ENCODE data around the gene GDF15. TPM values are rescaled to one million over a fixed set of nuclear protein-coding genes. Genes with fewer than 3 reads are reported as not detected.
"Not testable (repeated sequence)": the region's sequence is repeated elsewhere in the genome, so short reads cannot be mapped to it uniquely, and the experiment has no call there.

Gene GDF15
- total RNA-seq, 4 donors from 2014 or later: 36.3 to 77.0 (median 58.9) TPM

DNA sequence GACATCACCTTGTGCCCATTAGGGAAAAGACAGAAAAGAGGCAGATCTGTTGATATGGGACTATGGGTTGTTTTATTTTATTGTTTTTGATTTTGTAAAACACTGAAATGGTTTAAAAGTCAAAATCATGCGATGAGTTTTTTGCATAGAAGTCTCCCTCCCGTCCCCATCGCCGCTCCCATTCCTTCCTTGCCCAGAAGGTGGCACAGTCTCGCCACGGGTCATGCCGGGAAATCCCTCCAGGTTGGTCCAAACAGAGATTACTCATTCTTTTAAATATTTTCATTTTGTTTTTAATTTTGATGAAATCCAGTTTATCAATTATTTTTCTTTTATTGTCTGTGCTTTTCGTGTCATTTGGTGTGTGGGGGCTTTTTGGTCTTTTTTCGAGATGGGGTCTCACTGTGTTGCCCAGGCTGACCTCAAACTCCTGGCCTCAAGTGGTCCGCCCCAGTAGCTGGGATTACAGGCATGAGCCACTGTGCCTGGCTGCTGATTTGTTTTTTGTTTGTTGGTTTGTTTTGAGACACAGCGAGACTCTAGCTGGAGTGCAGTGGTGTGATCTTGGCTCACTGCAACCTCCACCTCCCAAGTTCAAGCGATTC is 36.3 kb upstream of the GDF15 start:
- H3K27ac ChIP-seq: no peak overlapping the region
- no peaks in the 10 kb centered on the region for H3K9me3 ChIP-seq
- TF ChIP-seq POLR2AphosphoS5 (IDR thresholded peaks at IDR 0.05): no peak
- TF ChIP-seq, protein P1, sequence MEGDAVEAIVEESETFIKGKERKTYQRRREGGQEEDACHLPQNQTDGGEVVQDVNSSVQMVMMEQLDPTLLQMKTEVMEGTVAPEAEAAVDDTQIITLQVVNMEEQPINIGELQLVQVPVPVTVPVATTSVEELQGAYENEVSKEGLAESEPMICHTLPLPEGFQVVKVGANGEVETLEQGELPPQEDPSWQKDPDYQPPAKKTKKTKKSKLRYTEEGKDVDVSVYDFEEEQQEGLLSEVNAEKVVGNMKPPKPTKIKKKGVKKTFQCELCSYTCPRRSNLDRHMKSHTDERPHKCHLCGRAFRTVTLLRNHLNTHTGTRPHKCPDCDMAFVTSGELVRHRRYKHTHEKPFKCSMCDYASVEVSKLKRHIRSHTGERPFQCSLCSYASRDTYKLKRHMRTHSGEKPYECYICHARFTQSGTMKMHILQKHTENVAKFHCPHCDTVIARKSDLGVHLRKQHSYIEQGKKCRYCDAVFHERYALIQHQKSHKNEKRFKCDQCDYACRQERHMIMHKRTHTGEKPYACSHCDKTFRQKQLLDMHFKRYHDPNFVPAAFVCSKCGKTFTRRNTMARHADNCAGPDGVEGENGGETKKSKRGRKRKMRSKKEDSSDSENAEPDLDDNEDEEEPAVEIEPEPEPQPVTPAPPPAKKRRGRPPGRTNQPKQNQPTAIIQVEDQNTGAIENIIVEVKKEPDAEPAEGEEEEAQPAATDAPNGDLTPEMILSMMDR (IDR thresholded peaks at IDR 0.05): peak; percentile 58 to 85 (median 77)
- TF ChIP-seq POLR2A (IDR thresholded peaks at IDR 0.05): no peak
- no peak for TF ChIP-seq EP300 (IDR thresholded peaks at IDR 0.05; ENCODE audit: low read depth)
- no peaks in the 10 kb centered on the region for H3K27me3 ChIP-seq
- peaks cover 0 to 18% (median 9%) of the 10 kb centered on the region in 4 donors for H3K4me1 ChIP-seq
- DNase-seq: peak; percentile 63
- H3K4me3 ChIP-seq: no peak overlapping the region
- WGBS, 2 donors (ENCODE audit: low coverage in 1 of 2): 38 to 49% methylated on average over 11 to 12 of the region's 12 CpGs
- H3K36me3 ChIP-seq: peaks cover 0 to 7% (median 0%) of the 10 kb centered on the region in 4 donors
- intact Hi-C loops (cut with DNase I; ENCODE audit: low total_unique reads): no loop called here
- in situ Hi-C loops (cut with MboI; ENCODE audit: low pct_ligation_motif_present in 1 of 4, low pct_unique_long_range_greater_than_20kb in 1 of 4, low sequenced_read_pairs in 3 of 4): loop anchor here in 3 of 4 donors (5.0 to 25.0 kb wide), 4 partner anchors 45 to 137 kb away; partner anchors contain the start of genes LRRC25 (in 1 of the 3) and RAB3A (in 1 of the 3)

DNA sequence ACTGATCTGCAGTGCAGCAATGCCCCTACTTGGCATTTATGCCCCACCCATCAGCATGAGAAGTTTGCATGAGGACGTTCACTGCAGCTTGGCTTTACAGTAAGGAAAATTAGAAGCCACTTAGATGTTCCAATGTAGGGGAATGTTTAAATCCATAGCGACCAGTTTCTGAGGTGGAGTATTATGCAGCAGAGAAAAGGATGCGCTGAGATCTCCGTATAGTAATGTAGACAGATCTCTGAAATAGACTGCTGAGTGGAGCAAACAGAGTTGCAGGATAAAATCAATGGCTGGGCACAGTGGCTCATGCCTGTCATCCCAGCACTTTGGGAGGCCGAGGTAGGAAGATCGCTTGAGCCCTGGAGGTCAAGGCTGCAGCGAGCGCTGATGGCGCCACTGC is 35.5 kb upstream of the GDF15 start:
- 67 to 86% methylated on average over 3 to 9 of the region's 9 CpGs for WGBS, 2 donors (ENCODE audit: low coverage in 1 of 2)
- intact Hi-C loops (cut with DNase I; ENCODE audit: low total_unique reads): no loop called here
- no peaks in the 10 kb centered on the region for H3K27me3 ChIP-seq
- TF ChIP-seq POLR2AphosphoS5 (IDR thresholded peaks at IDR 0.05) (no peak), EP300 (IDR thresholded peaks at IDR 0.05; ENCODE audit: low read depth) (no peak), POLR2A (IDR thresholded peaks at IDR 0.05) (no peak)
- TF ChIP-seq, protein P1 (IDR thresholded peaks at IDR 0.05): no peak
- no peak overlapping the region for H3K27ac ChIP-seq
- peaks cover 0 to 10% (median 7%) of the 10 kb centered on the region in 4 donors for H3K4me1 ChIP-seq
- in situ Hi-C loops (cut with MboI; ENCODE audit: low pct_ligation_motif_present in 1 of 4, low pct_unique_long_range_greater_than_20kb in 1 of 4, low sequenced_read_pairs in 3 of 4): loop anchor here in 2 of 4 donors (5.0 to 10.0 kb wide), 2 partner anchors 54 to 57 kb away; no protein-coding TSS in a partner anchor
- peaks cover 0 to 7% (median 0%) of the 10 kb centered on the region in 4 donors for H3K36me3 ChIP-seq
- no peak for DNase-seq
- no peak overlapping the region for H3K4me3 ChIP-seq
- no peaks in the 10 kb centered on the region for H3K9me3 ChIP-seq

DNA sequence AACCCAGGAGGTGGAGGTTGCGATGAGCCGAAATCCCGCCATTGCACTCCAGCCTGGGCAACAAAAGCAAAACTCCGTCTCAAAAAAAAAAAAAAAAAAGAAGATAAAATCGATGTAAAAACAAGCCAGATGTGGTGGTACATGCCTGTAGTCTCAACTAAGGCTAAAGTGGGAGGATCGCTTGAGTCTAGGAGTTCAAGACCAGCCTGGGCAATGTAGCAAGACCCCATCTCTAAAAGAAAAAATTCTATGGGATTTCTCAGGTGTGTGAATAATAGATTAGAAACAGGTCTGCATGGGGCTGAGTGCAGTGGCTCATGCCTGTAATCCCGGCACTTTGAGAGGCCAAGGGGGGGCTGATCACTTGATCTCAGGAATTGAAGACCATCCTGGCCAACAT is 34.4 kb upstream of the GDF15 start:
- Histone ChIP-seq H3K36me3 (peaks cover 0 to 12% (median 4%) of the 10 kb centered on the region in 4 donors), H3K27me3 (no peaks in the 10 kb centered on the region), H3K4me3 (no peak overlapping the region), H3K4me1 (peaks cover 0 to 4% (median 1%) of the 10 kb centered on the region in 4 donors), H3K9me3 (no peaks in the 10 kb centered on the region), H3K27ac (no peak overlapping the region)
- DNase-seq: no peak
- intact Hi-C loops (cut with DNase I; ENCODE audit: low total_unique reads) (no loop called here), in situ Hi-C loops (cut with MboI; ENCODE audit: low pct_ligation_motif_present in 1 of 4, low pct_unique_long_range_greater_than_20kb in 1 of 4, low sequenced_read_pairs in 3 of 4) (loop anchor here in 2 of 4 donors (5.0 to 10.0 kb wide), 2 partner anchors 53 to 56 kb away; no protein-coding TSS in a partner anchor)
- WGBS, 2 donors (ENCODE audit: low coverage in 1 of 2): 88 to 92% methylated on average over 7 of the region's 7 CpGs
- no peak for TF ChIP-seq POLR2AphosphoS5 (IDR thresholded peaks at IDR 0.05)
- no peak for TF ChIP-seq EP300 (IDR thresholded peaks at IDR 0.05; ENCODE audit: low read depth)
- TF ChIP-seq, protein P1 (IDR thresholded peaks at IDR 0.05): no peak
- no peak for TF ChIP-seq POLR2A (IDR thresholded peaks at IDR 0.05)

DNA sequence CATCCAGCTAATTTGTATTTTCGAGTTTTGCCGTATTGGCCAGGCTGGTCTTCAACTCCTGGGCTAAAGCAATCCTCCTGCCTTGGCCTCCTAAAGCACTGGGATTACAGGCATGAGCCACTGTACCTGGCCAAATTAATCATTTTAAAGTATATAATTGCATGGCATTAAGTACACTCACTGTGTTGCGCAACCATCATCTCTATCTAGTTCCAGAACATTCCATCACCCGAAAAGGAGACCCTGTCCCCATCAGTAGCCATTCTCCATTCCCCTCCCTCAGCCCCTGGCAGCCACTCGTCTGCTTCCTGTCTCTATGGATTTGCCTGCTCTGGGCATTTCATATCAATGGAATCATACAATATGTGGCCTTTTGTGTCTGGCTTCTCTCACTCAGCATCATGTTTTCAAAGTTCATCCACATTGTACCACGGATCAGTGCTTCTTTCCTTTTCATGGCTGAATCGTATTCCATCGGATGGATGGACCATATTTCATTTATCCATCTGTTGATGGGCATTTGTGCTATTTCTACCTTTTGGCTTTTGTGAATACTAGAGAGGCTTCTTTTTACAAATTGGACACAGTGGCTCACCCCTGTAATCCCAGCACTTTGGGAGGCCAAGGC is 32.5 kb upstream of the GDF15 start:
- in situ Hi-C loops (cut with MboI; ENCODE audit: low pct_ligation_motif_present in 1 of 4, low pct_unique_long_range_greater_than_20kb in 1 of 4, low sequenced_read_pairs in 3 of 4) (loop anchor here in 2 of 4 donors (5.0 to 10.0 kb wide), 2 partner anchors 51 to 54 kb away; no protein-coding TSS in a partner anchor), intact Hi-C loops (cut with DNase I; ENCODE audit: low total_unique reads) (no loop called here)
- H3K4me1 ChIP-seq: peaks cover 0 to 4% (median 1%) of the 10 kb centered on the region in 4 donors
- DNase-seq: no peak
- TF ChIP-seq, protein P1 (IDR thresholded peaks at IDR 0.05): no peak
- no peak for TF ChIP-seq EP300 (IDR thresholded peaks at IDR 0.05; ENCODE audit: low read depth)
- no peak for TF ChIP-seq POLR2AphosphoS5 (IDR thresholded peaks at IDR 0.05)
- TF ChIP-seq POLR2A (IDR thresholded peaks at IDR 0.05): no peak
- no peak overlapping the region for H3K27ac ChIP-seq
- H3K27me3 ChIP-seq: no peaks in the 10 kb centered on the region
- 91 to 95% methylated on average over 6 to 8 of the region's 8 CpGs for WGBS, 2 donors (ENCODE audit: low coverage in 1 of 2)
- peaks cover 0 to 24% (median 12%) of the 10 kb centered on the region in 4 donors for H3K36me3 ChIP-seq
- H3K9me3 ChIP-seq: no peaks in the 10 kb centered on the region
- no peak overlapping the region for H3K4me3 ChIP-seq

DNA sequence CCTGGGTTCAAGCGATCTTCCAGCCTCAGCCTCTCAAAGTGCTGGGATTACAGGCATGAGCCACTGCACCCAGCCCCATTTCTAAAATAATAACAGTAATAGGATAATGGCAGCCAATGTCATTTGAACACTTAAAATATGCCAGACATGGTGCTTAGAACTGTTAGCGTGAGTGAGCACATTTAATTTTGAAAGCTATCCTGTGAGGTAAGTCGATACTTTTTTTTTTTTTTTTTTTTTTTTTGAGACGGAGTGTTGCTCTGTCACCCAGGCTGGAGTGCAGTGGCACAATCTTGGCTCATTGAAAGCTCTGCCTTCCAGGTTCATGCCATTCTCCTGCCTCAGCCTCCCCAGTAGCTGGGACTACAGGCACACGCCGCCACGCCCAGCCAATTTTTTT is 31.2 kb upstream of the GDF15 start:
- intact Hi-C loops (cut with DNase I; ENCODE audit: low total_unique reads); H3K27me3 ChIP-seq; H3K9me3 ChIP-seq; H3K4me3 ChIP-seq; H3K27ac ChIP-seq; H3K4me1 ChIP-seq; DNase-seq: not testable (repeated sequence)
- 90 to 98% methylated on average over 6 to 7 of the region's 7 CpGs for WGBS, 2 donors (ENCODE audit: low coverage in 1 of 2)
- in situ Hi-C loops (cut with MboI; ENCODE audit: low pct_ligation_motif_present in 1 of 4, low pct_unique_long_range_greater_than_20kb in 1 of 4, low sequenced_read_pairs in 3 of 4): loop anchor here in 2 of 4 donors (5.0 to 10.0 kb wide), 2 partner anchors 50 to 53 kb away; no protein-coding TSS in a partner anchor
- peaks cover 0 to 30% (median 15%) of the 10 kb centered on the region in 4 donors for H3K36me3 ChIP-seq

All from transverse colon (tissue), 4 donors.